HEK293 (cell line): ENCODE data around the gene ZNF99.
"Not testable (repeated sequence)": the region's sequence is repeated elsewhere in the genome, so short reads cannot be mapped to it uniquely, and the experiment has no call there.

ENCODE experiments used
- CTCF ChIA-PET: fragments of 350-600 bp; formaldehyde crosslinking; extraction: SDS; loops from one replicate; lab custom pipeline; 2021; ENCODE audit warnings: antibody characterized with exemption; lab: Yijun Ruan, JAX
- POLR2A ChIA-PET: fragments of 300-600 bp; formaldehyde crosslinking; extraction: SDS; loops from one replicate; lab custom pipeline; 2020; ENCODE audit warnings: antibody characterized with exemption, inconsistent platforms; lab: Yijun Ruan, JAX
- H3K27ac ChIP-seq: fragments of 200-500 bp; sonication (Bioruptor generic); 2 replicates; pipeline ENCODE4 v1.5.1; 2014; ENCODE audit warnings: low read depth, low read length, control low read depth, inconsistent platforms; ENCODE audit errors: extremely low read depth
- H3K36me3 ChIP-seq, 2 experiments: fragments of 200-500 bp in 1 of 2; sonication (Bioruptor generic) in 1 of 2; 1 replicate in 1 of 2; 2 replicates in 1 of 2; pipeline ENCODE4 v1.5.1; 2014 to 2017; ENCODE audit warnings: inconsistent platforms in 2 of 2, low read length in 2 of 2; ENCODE audit not compliant: control insufficient read depth in 2 of 2, insufficient read depth in 1 of 2
- H3K4me1 ChIP-seq: fragments of 200-500 bp; sonication (Bioruptor generic); 2 replicates; pipeline ENCODE4 v1.5.1; 2014; ENCODE audit warnings: mild to moderate bottlenecking, low read length, inconsistent platforms; ENCODE audit not compliant: control insufficient read depth, insufficient read depth
- H3K4me3 ChIP-seq: 2 replicates; pipeline ENCODE4 v1.5.1; 2011; ENCODE audit warnings: low read depth, mild to moderate bottlenecking, control low read depth, low read length, moderate library complexity
- H3K9me3 ChIP-seq: fragments of 200-500 bp; sonication (Bioruptor generic); 2 replicates; pipeline ENCODE4 v1.5.1; 2014; ENCODE audit warnings: low read depth, low read length, inconsistent platforms; ENCODE audit not compliant: control insufficient read depth, insufficient read depth
- OVOL3 ChIP-seq: fragments of 450-650 bp; formaldehyde crosslinking; IDR thresholded peaks from 2 replicates; pipeline ENCODE4 v1.5.1; 2016; ENCODE audit warnings: missing biosample characterization, missing genetic modification characterization
- SCRT2 ChIP-seq: fragments of 450-650 bp; formaldehyde crosslinking; IDR thresholded peaks from 2 replicates; pipeline ENCODE4 v1.5.1; 2016; ENCODE audit warnings: missing biosample characterization, missing genetic modification characterization
- ZNF311 ChIP-seq: fragments of 450-650 bp; formaldehyde crosslinking; IDR thresholded peaks from 2 replicates; pipeline ENCODE4 v1.5.1; 2017; ENCODE audit warnings: missing biosample characterization, missing genetic modification characterization, borderline replicate concordance
- TF ChIP-seq, protein P1 (sequence below): fragments of 450-650 bp; formaldehyde crosslinking; IDR thresholded peaks from 2 replicates; pipeline ENCODE4 v1.5.1; 2016; ENCODE audit warnings: missing biosample characterization, missing genetic modification characterization

The ZNF99 gene

DNA sequence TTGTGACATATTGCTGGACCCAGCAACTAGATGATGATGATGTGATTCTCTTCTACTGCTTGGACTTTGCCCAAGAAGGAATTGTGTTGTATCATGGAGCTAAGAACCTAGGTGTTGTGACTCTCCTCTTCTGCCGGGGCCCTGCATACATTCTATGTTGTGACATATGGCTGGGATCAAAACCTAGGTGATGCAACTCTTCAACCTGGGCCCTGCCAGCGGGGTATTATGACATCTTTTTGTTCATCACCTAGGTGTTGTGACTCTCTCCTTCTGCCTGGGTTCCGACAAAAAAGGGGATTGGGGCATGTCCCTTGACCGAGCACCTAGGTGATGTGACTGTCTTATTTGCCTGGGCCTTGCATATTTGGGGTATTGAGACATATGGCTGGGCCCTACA, 55.7 kb downstream of the ZNF99 start:
- H3K27ac ChIP-seq, H3K9me3 ChIP-seq, H3K4me1 ChIP-seq, CTCF ChIA-PET, H3K4me3 ChIP-seq, POLR2A ChIA-PET, H3K36me3 ChIP-seq: not testable (repeated sequence)

DNA sequence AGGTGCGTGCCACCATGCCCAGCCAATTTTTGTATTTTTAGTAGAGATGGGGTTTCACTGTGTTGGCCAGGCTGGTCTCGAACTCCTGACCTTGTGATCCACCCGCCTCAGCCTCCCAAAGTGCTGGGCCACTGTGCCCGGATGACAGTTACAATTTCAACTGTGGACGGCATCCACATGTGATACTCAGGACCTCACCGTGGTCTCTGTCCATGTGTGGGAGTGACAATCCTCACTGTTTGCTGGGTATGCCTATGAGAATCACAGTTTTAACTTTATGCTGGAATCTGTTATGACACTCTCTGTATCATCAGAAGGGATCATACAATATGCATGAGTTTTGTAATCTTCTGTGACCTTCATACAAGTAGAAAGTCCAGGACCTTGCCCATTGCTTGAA, 62.4 kb downstream of the ZNF99 start:
- H3K4me3 ChIP-seq, CTCF ChIA-PET, H3K9me3 ChIP-seq, H3K36me3 ChIP-seq, POLR2A ChIA-PET, H3K27ac ChIP-seq, H3K4me1 ChIP-seq: not testable (repeated sequence)

DNA sequence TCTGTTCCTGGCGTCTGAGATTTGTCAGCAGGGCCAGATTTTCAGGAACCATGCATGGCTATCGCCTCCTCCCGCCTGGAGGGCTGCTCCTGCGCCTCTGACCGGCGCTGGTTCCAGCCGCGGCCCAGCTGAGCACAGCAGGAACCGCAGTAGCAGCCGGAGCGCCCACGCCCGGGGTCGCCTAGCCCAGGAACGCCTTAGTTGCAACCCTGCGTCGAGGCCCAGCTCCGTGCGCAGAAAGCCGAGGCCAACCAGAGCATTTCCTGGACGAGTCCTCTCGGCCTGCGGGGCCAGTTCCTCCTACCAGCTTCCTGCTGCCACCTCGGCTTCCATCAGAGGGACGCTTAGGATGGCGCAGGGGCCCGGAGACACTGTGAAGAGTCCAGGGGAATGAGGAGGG, 75.0 kb downstream of the ZNF99 start:
- Histone ChIP-seq H3K27ac (no peak overlapping the region), H3K4me3 (no peak overlapping the region), H3K36me3 (no peaks in the 10 kb centered on the region), H3K4me1 (no peaks in the 10 kb centered on the region), H3K9me3 (no peaks in the 10 kb centered on the region)
- ChIA-PET POLR2A (no interaction called here), CTCF (no interaction called here)
- TF ChIP-seq ZNF311 (no peak), SCRT2 (tag by site-specific recombination) (no peak), OVOL3 (tag by site-specific recombination) (no peak)
- TF ChIP-seq, protein P1, sequence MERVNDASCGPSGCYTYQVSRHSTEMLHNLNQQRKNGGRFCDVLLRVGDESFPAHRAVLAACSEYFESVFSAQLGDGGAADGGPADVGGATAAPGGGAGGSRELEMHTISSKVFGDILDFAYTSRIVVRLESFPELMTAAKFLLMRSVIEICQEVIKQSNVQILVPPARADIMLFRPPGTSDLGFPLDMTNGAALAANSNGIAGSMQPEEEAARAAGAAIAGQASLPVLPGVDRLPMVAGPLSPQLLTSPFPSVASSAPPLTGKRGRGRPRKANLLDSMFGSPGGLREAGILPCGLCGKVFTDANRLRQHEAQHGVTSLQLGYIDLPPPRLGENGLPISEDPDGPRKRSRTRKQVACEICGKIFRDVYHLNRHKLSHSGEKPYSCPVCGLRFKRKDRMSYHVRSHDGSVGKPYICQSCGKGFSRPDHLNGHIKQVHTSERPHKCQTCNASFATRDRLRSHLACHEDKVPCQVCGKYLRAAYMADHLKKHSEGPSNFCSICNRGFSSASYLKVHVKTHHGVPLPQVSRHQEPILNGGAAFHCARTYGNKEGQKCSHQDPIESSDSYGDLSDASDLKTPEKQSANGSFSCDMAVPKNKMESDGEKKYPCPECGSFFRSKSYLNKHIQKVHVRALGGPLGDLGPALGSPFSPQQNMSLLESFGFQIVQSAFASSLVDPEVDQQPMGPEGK (tag by site-specific recombination), result no peak

DNA sequence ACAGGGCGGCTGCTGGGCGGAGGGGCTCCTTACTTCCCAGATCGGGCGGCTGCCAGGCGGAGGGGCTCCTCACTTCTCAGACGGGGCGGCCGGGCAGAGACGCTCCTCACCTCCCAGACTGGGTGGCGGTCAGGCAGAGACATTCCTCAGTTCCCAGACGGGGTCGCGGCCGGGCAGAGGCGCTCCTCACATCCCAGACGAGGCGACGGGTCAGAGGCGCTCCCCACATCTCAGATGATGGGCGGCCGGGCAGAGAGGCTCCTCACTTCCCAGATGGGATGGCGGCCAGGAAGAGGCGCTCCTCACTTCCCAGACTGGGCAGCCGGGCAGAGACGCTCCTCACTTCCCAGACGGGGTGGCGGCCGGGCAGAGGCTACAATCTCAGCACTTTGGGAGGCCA, 80.9 kb downstream of the ZNF99 start:
- H3K27ac ChIP-seq, H3K4me3 ChIP-seq, H3K9me3 ChIP-seq, POLR2A ChIA-PET, H3K36me3 ChIP-seq, H3K4me1 ChIP-seq, CTCF ChIA-PET: not testable (repeated sequence)

DNA sequence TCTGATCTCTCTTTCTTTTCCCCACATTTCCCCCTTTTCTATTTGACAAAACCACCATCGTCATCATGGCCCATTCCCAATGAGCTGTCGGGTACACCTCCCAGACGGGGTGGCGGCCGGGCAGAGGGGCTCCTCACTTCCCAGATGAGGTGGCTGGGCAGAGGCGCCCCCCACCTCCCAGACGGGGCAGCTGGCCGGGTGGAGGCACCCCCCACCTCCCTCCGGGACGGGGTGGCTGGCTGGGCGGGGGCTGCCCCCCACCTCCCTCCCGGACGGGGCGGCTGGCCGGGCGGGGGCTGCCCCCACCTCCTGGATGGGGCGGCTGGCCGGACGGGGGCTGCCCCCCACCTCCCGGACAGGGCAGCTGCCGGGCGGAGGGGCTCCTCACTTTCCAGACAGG, 81.3 kb downstream of the ZNF99 start:
- CTCF ChIA-PET, H3K36me3 ChIP-seq, H3K27ac ChIP-seq, H3K9me3 ChIP-seq, H3K4me3 ChIP-seq, POLR2A ChIA-PET, H3K4me1 ChIP-seq: not testable (repeated sequence)
